Right forelimb (tissue), 1 donor: ENCODE measurements around the gene FBXW8.

ENCODE experiments used
- DNase-seq: peaks from one replicate; pipeline ENCODE4 v3.0.0-alpha.2; 2018

FBXW8 gene

GRCh38 chr12:117060929-117061305 lies 150.2 kb downstream of the FBXW8 start:
- DNase-seq, result no peak

- no peak for DNase-seq
Observed at GRCh38 chr12:117061555-117062079, 150.9 kb downstream of the FBXW8 start.

- no peak for DNase-seq
Observed at GRCh38 chr12:117063162-117063911, 152.6 kb downstream of the FBXW8 start.

GRCh38 chr12:117064049-117064448 lies 153.3 kb downstream of the FBXW8 start:
- DNase-seq, result no peak

GRCh38 chr12:117064596-117064995 lies 153.8 kb downstream of the FBXW8 start:
- no peak for DNase-seq

- no peak for DNase-seq
Observed at GRCh38 chr12:117067016-117067415, 156.3 kb downstream of the FBXW8 start.

GRCh38 chr12:117067638-117068037 lies 156.9 kb downstream of the FBXW8 start:
- no peak for DNase-seq

- DNase-seq, result no peak
Observed at GRCh38 chr12:117068492-117068891, 157.7 kb downstream of the FBXW8 start.

GRCh38 chr12:117069101-117069797 lies 158.5 kb downstream of the FBXW8 start:
- DNase-seq, result no peak

- DNase-seq, result no peak
Observed at GRCh38 chr12:117069926-117070900, 159.5 kb downstream of the FBXW8 start.

GRCh38 chr12:117071009-117071408 lies 160.3 kb downstream of the FBXW8 start:
- DNase-seq, result no peak

- DNase-seq, result no peak
Observed at GRCh38 chr12:117072106-117072505, 161.4 kb downstream of the FBXW8 start.

- no peak for DNase-seq
Observed at GRCh38 chr12:117072736-117073490, 162.2 kb downstream of the FBXW8 start.

- no peak for DNase-seq
Observed at GRCh38 chr12:117073611-117074010, 162.9 kb downstream of the FBXW8 start.

GRCh38 chr12:117076410-117077372 lies 165.9 kb downstream of the FBXW8 start:
- no peak for DNase-seq

- no peak for DNase-seq
Observed at GRCh38 chr12:117079487-117079886, 168.7 kb downstream of the FBXW8 start.

GRCh38 chr12:117080661-117081144 lies 170.0 kb downstream of the FBXW8 start:
- no peak for DNase-seq
